Measurements from ENCODE around the gene SPRED2. TPM values are rescaled to one million over a fixed set of nuclear protein-coding genes. Genes with fewer than 3 reads are reported as not detected.

Gene SPRED2
- polyA plus RNA-seq, 2 of the 4 experiments (the other 2 are of a cell fraction), result 20.6 to 29.3 TPM

GRCh38 chr2:65390134-65390533, 42.3 kb downstream of the SPRED2 start:
- no peak for ATAC-seq
- no peak for TF ChIP-seq HOXA7 (CRISPR knock-in tag; IDR thresholded peaks at IDR 0.05)
- no peak for TF ChIP-seq HEYL (CRISPR knock-in tag; IDR thresholded peaks at IDR 0.05)
- no peak; the same call in 1 of the 2 replicates for TF ChIP-seq POLR2A (IDR thresholded peaks at IDR 0.05; ENCODE audit: low read length)
- no peak for TF ChIP-seq HMGXB4 (CRISPR knock-in tag; IDR thresholded peaks at IDR 0.05; ENCODE audit: borderline replicate concordance)
- TF ChIP-seq RNF2 (IDR thresholded peaks at IDR 0.05; ENCODE audit: borderline replicate concordance, low read depth), result no peak
- no peak for TF ChIP-seq TFCP2L1 (CRISPR knock-in tag; IDR thresholded peaks at IDR 0.05)
- no peak for TF ChIP-seq NPAS2 (CRISPR knock-in tag; IDR thresholded peaks at IDR 0.05; ENCODE audit: borderline replicate concordance)
- peaks cover 21% of the 10 kb centered on the region; the same call in 2 of the 3 replicates for H3K4me1 ChIP-seq
- H3K4me3 ChIP-seq, result no peak overlapping the region
- no peak for DNase-seq (ENCODE audit: low read depth in 1 of 2, low spot score in 1 of 2)
- H3K9me3 ChIP-seq, result no peaks in the 10 kb centered on the region
- WGBS (ENCODE audit: missing lambda C conversion rate), result 84% methylated on average over 6 of the region's 6 CpGs
- CTCF ChIA-PET, result interaction anchor here (0.7 kb wide), 1 partner anchor 474 kb away, joined by 3 read pairs; no protein-coding TSS in a partner anchor
- POLR2A ChIA-PET, result no interaction called here
- FAIRE-seq, result no peak
- no peak overlapping the region for H3K27ac ChIP-seq
- H3K4me2 ChIP-seq, result no peak overlapping the region

- ChIA-PET CTCF (no interaction called here), POLR2A (no interaction called here)
- Histone ChIP-seq H3K4me1 (peaks cover 22% of the 10 kb centered on the region; the same call in 2 of the 3 replicates), H3K4me2 (no peak overlapping the region), H3K4me3 (no peak overlapping the region), H3K9me3 (no peaks in the 10 kb centered on the region), H3K27ac (no peak overlapping the region)
- ATAC-seq (no peak), DNase-seq (ENCODE audit: low read depth in 1 of 2, low spot score in 1 of 2) (no peak), FAIRE-seq (no peak)
- TF ChIP-seq RNF2 (IDR thresholded peaks at IDR 0.05; ENCODE audit: borderline replicate concordance, low read depth) (no peak), HES2 (IDR thresholded peaks at IDR 0.05) (no peak), EHMT2 (IDR thresholded peaks at IDR 0.05; ENCODE audit: low read depth) (no peak), CBX8 (IDR thresholded peaks at IDR 0.05) (no peak), ZNF302 (CRISPR knock-in tag; IDR thresholded peaks at IDR 0.05) (no peak), POLR2A (IDR thresholded peaks at IDR 0.05; ENCODE audit: low read length) (no peak), NFE2L2 (conservative IDR thresholded peaks at IDR 0.05; ENCODE audit: low read length) (no peak), RARB (CRISPR knock-in tag; IDR thresholded peaks at IDR 0.05) (no peak), EP300 (IDR thresholded peaks at IDR 0.05) (no peak)
- 71% methylated on average over 1 of the region's 1 CpG for WGBS (ENCODE audit: missing lambda C conversion rate)
Measured at GRCh38 chr2:65389476-65389875, 42.9 kb downstream of the SPRED2 start.

DNA sequence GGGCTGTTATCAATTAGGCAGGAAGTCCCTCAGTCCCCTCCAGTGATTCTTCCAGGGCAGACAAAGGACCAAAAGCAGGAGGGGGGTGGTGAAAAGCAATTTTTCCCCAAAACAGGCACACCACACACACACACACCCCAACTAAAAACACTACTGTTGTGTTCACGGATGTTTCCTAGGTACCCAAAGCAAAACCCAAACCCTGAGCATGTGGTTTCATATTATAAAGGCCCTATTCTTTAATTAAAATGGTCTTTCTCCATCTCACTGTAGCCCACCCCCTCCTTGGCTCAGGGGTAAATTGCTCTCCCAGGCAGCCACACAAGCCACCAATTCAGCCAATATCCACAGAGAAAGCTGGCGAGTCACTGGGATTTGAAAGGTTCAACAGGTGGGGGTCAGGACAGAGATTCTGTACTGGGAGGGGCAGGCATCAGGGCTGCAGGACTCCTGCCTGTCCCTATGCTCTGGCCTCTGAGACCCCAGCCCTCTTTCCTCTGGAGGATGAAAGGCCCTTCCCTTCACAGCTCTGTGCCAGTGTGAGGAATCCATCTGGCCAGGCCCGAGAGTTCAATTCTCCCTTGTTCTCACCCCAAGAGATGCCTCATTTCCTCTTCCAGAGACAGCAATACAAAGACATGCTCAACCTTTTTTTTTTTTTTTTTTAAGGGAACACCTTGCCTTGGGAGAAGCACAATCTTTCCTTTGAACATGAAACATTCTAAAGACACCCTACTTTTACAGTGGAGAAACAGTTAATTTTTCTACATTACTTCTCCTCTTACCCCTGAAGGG, 43.6 kb downstream of the SPRED2 start:
- Histone ChIP-seq H3K9me3 (no peaks in the 10 kb centered on the region), H3K4me3 (no peak overlapping the region), H3K4me1 (peaks cover 27% of the 10 kb centered on the region), H3K27ac (no peak overlapping the region), H3K4me2 (no peak overlapping the region)
- FAIRE-seq, result no peak
- POLR2A ChIA-PET, result no interaction called here
- DNase-seq (ENCODE audit: low read depth in 1 of 2, low spot score in 1 of 2), result no peak
- CTCF ChIA-PET, result interaction anchor here (0.6 to 1.3 kb wide), 5 partner anchors 8 to 1587 kb away, joined by 3 to 6 read pairs (median 4); no protein-coding TSS in a partner anchor
- TF ChIP-seq E2F6 (IDR thresholded peaks at IDR 0.05; ENCODE audit: borderline replicate concordance, low read depth), result no peak
- 89% methylated on average over 3 of the region's 3 CpGs for WGBS (ENCODE audit: missing lambda C conversion rate)
- ATAC-seq, result no peak

DNA sequence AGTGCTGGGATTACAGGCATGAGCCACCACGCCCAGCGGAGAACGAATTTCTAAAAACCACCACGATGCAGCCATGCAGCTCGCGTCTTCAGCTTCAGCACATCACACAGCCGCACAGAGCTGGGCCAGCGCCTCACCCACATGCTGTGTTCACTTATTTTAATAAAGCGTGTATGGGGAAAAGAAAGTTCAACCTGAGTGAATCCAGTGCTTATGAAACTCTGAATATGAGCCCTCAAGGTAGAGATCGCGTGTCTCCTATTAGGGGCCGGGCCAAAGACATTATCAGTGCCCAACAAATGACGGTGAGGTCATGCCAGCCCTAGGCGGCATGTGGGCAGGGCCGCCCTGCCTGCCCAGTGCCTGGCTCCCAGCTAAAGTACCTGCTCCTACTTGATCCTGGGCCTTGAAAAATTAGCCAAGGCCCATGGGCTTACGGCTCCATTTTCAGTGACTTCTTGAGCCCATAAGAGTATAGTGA, 44.3 kb downstream of the SPRED2 start:
- CTCF ChIA-PET, result interaction anchor here (0.6 to 1.3 kb wide), 3 partner anchors 9 to 123 kb away, joined by 3 to 6 read pairs (median 3); no protein-coding TSS in a partner anchor
- POLR2A ChIA-PET, result no interaction called here
- FAIRE-seq (no peak), ATAC-seq (0 out of 6 replicates have a peak, but pooled peaks of 1 of the 2 experiments have one; percentile 18), DNase-seq (ENCODE audit: low read depth in 1 of 2, low spot score in 1 of 2) (no peak)
- 96% methylated on average over 16 of the region's 16 CpGs for WGBS (ENCODE audit: missing lambda C conversion rate)
- Histone ChIP-seq H3K4me1 (peaks cover 34% of the 10 kb centered on the region), H3K9me3 (no peaks in the 10 kb centered on the region), H3K4me3 (no peak overlapping the region), H3K27ac (no peak overlapping the region), H3K4me2 (no peak overlapping the region)
- TF ChIP-seq CTCF (IDR thresholded peaks at IDR 0.05) (no peak), USF2 (IDR thresholded peaks at IDR 0.05) (no peak), HDAC2 (IDR thresholded peaks at IDR 0.05) (no peak), RARB (CRISPR knock-in tag; IDR thresholded peaks at IDR 0.05) (no peak), FOSB (CRISPR knock-in tag; IDR thresholded peaks at IDR 0.05) (no peak), HOXA7 (CRISPR knock-in tag; IDR thresholded peaks at IDR 0.05) (no peak), POLR2AphosphoS2 (conservative IDR thresholded peaks at IDR 0.05; ENCODE audit: low read length) (no peak), ZNF302 (CRISPR knock-in tag; IDR thresholded peaks at IDR 0.05) (no peak), SMC3 (IDR thresholded peaks at IDR 0.05) (no peak), RCOR1 (IDR thresholded peaks at IDR 0.05; ENCODE audit: low read depth, low read length) (no peak), CBX8 (IDR thresholded peaks at IDR 0.05) (no peak), FOXS1 (CRISPR knock-in tag; IDR thresholded peaks at IDR 0.05) (no peak), JUNB (IDR thresholded peaks at IDR 0.05) (no peak), GATA3 (IDR thresholded peaks at IDR 0.05; ENCODE audit: borderline replicate concordance) (no peak), EP300 (IDR thresholded peaks at IDR 0.05) (no peak)
